Muscle of arm (tissue), 12 donors: ENCODE measurements around the gene PCBP3. TPM values are rescaled to one million over a fixed set of nuclear protein-coding genes. Genes with fewer than 3 reads are reported as not detected.
A peak's percentile ranks its signal among the peaks of the same experiment; 100 is the strongest.

ENCODE experiments used
- DNase-seq: peaks from one replicate; pipeline ENCODE4 v3.0.0-alpha.2; 2013
- polyA plus RNA-seq, 12 donors: library from polyadenylated mRNA; unstranded; fragments of 120-200 nt; gene quantifications; one replicate each; pipeline ENCODE4 v1.2.1, GENCODE V29; 2013; ENCODE audit not compliant: insufficient read length in 12 of 12

The PCBP3 gene
- polyA plus RNA-seq, 12 donors = 0.88 to 4.2 (median 1.3) TPM; not detected in 2

- no peak for DNase-seq
These were observed 266.6 kb downstream of the PCBP3 start for GRCh38 chr21:45910155-45910547.

DNA sequence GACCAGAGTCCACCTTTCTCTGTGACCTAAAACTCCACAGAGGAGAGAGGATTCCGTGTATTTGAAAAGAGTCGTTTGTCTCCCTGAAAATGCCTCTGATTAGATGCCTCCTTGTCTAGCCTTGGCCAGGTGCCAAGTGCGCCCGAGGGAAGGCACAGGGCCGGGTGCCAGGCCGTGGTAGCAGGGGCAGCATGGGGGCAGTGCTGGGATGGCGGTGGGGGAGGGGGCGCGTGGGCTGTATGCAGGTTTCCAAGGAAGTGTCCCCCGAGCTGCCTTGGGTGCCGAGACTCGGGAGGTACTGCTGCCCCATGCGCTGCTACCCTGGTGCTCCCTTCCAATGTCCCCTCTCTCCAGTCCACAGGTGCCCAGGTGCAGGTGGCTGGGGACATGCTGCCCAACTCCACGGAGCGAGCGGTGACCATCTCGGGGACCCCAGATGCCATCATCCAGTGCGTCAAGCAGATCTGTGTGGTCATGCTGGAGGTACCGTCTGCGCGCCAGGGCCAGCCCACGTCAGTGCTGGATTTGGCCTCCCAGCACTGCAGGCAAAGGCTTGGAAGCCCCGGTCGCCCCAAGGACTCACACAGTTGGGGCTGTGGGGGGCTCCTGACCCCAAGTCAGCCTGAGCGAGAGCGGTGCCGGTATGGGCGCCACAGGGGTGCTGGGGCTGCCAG, 267.2 kb downstream of the PCBP3 start:
- DNase-seq = no peak

- DNase-seq = no peak
These were observed 268.3 kb downstream of the PCBP3 start for GRCh38 chr21:45911806-45912325.

DNA sequence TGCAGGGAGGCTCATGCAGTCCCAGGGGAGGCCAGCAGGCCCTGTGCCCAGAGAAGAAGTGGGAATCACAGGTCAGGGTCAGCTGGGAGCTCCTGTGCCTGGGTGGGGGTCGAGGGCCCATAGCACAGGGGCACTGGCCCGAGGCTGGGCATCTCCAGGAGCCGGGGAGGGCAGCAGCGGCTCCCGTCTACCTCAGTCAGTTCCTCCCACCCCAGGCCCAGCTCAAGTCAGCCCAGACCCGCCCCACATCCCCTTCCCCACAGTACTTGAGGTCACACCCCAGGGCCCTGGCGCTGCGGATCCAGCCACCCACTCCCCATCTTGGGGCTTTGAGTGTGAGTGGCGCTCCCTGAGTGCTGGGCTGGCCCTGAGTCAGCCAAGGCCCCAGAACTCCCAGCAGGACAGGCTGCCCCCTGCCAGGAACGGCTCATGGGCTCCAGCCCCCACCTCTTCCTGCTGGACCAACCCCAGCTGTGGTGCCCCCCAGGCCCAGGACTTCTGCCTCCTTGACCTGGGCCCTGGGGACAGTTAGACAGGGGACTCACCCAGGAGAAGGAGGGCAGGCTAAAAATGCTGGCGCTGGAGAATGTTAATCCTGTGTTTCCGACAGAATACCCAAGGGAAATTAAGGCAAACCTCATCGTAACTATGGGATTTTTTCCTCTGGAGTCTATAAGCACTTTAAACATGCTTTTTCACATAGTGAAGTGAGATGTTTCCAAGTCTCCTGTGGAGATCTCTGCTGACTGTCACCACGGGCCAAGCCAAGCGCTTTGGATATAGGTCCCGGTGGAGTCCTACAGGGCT, 269.3 kb downstream of the PCBP3 start:
- DNase-seq = no peak

- DNase-seq = no peak
These were observed 269.9 kb downstream of the PCBP3 start for GRCh38 chr21:45913418-45913765.

DNA sequence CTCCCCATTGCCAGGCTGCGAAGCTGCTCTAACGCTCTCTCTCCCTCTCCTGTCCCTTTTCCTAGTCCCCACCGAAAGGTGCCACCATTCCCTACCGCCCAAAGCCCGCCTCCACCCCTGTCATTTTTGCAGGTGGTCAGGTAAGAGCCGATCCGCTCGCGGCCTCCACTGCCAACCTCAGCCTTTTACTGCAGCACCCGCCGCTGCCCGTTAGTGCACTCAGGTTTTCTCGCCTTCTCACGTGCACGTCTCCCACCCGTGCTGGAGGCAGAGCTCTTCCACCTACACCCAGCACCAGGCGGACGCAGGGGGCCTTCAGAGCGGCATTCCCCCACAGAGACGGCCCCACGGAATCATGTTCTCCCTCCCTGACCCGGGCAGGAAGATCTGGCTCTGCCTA, 270.4 kb downstream of the PCBP3 start:
- DNase-seq = no peak

- no peak for DNase-seq
These were observed 270.9 kb downstream of the PCBP3 start for GRCh38 chr21:45914321-45914845.

- DNase-seq = no peak
These were observed 272.7 kb downstream of the PCBP3 start for GRCh38 chr21:45916011-45916840.

GRCh38 chr21:45917241-45917640, 273.7 kb downstream of the PCBP3 start:
- no peak for DNase-seq

DNA sequence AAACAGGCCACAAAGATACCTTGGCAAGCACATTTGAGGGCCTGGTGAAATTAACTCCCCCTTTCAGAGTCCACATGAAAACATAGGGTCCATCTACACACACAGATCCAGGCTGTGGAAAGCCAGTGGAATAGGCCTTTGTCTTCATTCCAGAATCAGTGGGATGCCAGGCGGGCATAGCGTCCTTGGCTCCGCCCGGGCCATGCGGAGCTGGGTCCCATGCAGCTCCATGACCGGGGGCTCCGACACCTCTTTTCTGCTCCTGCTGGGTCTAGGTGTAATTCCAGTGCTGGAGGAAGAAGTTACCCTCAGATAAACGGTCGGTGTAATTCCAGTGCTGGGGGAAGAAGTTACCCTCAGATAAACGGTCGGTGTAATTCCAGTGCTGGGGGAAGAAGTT, 274.5 kb downstream of the PCBP3 start:
- no peak for DNase-seq

DNA sequence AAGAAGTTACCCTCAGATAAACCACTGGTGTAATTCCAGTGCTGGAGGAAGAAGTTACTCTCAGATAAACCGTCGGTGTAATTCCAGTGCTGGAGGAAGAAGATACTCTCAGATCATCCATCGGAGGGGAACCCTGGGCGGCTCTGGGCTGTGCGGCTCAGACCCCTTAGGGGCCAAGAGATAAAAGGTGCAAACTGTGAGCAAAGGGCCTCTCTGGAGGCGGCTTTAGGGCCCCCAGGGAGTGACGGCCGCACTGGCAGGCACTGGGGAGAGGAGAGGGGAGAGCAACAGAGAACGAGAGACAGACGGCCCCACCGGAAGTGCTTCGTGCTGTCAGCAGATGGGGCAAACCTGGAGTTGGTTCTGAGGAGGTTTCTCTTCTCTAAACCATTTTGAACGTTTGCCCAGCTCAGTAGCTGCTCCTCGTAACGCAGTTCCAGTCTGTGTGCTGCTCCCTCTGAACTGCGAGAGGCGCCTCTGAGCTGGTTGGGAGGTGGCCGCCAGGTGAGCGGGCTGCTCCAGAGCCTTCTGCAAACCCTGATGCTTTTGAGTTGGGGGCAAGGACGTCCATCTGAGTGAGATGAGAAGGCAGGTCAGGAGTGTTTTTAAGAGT, 275.4 kb downstream of the PCBP3 start:
- no peak for DNase-seq

GRCh38 chr21:45919593-45919992, 276.1 kb downstream of the PCBP3 start:
- DNase-seq = no peak

GRCh38 chr21:45920824-45921600, 277.5 kb downstream of the PCBP3 start:
- DNase-seq = no peak

GRCh38 chr21:45921917-45922316, 278.4 kb downstream of the PCBP3 start:
- no peak for DNase-seq

GRCh38 chr21:45922648-45923047, 279.1 kb downstream of the PCBP3 start:
- DNase-seq = no peak

DNA sequence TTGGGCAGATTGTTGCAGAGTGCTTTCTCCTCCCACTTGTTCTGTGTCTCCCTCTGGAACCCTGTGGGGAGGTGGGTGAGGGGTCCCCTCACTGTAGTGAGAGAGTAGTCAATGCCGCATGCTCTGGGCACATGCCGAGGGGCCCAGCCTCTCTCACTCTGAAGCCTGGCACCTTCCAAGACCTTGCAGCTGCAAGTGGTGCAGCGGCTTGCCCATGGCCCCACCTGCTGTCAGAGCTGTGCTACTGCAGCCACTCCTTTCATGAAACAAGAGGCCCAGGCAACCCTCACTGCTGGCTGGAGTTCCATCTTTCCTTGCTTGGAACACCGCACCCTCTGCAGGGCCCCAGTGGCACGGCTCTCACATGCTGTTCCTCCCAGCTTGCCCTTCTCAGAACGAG, 279.6 kb downstream of the PCBP3 start:
- DNase-seq = peak; percentile 66

GRCh38 chr21:45926281-45926680, 282.8 kb downstream of the PCBP3 start:
- no peak for DNase-seq

DNA sequence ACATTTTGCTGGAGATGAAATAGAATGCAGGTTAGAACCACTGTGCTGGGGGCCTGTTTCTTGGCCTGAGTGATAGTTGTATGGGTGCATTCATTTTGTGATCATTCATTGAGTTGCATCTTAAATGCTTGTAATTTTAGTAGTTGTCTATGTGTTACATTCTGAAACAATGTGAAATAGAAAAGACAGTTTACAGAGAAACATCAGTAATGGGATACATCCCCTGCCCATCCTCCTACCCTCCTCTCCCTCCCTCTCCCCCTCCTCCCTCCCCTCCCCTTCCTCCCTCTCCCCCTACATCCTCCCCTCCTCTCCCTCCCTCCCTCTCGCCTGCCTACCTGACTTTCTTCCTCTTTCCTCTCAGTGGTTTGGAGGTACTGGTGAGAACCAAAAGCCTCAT, 283.5 kb downstream of the PCBP3 start:
- no peak for DNase-seq

DNA sequence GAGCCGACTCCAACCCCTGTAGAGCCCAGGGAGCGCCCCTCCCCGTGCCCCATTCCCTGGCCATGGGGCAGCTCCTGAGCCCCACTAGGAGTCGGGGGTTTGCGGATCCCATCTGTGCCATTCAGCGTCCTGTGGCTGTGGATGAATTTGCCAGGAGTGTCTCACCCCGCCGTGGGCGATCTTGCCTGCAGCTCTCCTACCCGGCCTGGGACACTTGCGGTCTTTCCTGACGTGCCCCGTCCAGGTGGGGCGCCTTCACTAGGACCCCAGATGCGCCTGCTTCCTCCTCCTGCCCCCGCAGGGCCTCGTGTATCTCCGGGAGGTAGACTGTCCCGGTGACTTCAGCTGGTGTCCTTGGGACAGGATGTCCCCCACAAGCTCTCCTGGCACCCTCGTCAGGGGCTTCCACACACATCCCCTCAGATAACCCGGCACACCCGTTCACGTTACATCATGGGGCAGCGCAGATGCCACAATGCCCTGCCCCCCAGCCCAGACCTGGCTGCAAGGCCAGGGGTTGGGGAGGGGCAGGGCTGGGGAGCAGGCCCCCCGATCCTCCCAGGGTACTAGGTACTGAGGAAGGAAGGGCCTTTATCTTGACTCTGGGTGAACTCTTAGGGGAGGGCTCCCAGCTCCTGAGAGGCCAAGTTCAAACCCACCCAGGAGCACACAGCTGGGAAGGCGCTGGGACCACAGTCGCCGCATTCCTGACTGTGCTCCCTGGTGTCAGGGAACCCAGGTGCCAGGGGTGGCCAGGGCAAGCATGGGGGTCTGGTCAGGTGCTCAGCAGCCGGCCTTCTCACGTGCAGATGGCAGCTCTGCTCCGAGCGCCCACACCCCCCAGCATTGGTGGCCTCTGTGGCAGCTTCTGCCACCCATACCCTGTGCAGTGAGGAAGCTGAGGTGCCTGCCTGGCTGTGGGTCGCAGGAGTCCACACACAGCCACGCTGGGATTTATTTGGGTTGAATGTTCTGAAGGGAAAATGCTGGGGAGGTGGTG, 284.6 kb downstream of the PCBP3 start:
- DNase-seq = no peak

GRCh38 chr21:45929449-45929848, 285.9 kb downstream of the PCBP3 start:
- DNase-seq = no peak
